Tibial artery (tissue), 4 donors: ENCODE results near the gene BANP.
"Not testable (repeated sequence)": the region's sequence is repeated elsewhere in the genome, so short reads cannot be mapped to it uniquely, and the experiment has no call there.

Source experiments
- DNase-seq, 2 donors: peaks; one replicate each; pipeline ENCODE4 v3.0.0-alpha.2; 2019
- H3K27ac ChIP-seq, 2 donors: fragments of 200-600 bp; sonication (generic) in 1 of 2; 1 replicate in 1 of 2; 2 replicates in 1 of 2; pipeline ENCODE4 v1.5.1; 2018 to 2019; ENCODE audit warnings: mild to moderate bottlenecking in 1 of 2
- H3K27me3 ChIP-seq, 2 donors: fragments of 200-600 bp; sonication (generic) in 1 of 2; one replicate each; pipeline versions ENCODE4 v1.5.1 to v1.6.0; 2016 to 2019
- H3K36me3 ChIP-seq, 3 donors: fragments of 200-600 bp; sonication (generic) in 2 of 3; one replicate each; pipeline ENCODE4 v1.5.1; 2016 to 2019; ENCODE audit warnings: mild to moderate bottlenecking in 2 of 3
- H3K4me1 ChIP-seq, 4 donors: fragments of 200-600 bp; sonication (generic) in 2 of 4; 1 replicate in 3 of 4; 2 replicates in 1 of 4; pipeline ENCODE4 v1.5.1; 2016 to 2019
- H3K4me3 ChIP-seq, 2 donors: fragments of 200-600 bp; sonication (generic) in 1 of 2; 1 replicate in 1 of 2; 2 replicates in 1 of 2; pipeline ENCODE4 v1.5.1; 2018 to 2019; ENCODE audit warnings: mild to moderate bottlenecking in 2 of 2
- H3K9me3 ChIP-seq, 3 donors: fragments of 200-600 bp; sonication (generic) in 1 of 3; one replicate each; pipeline ENCODE4 v1.5.1; 2016 to 2019
- CTCF ChIP-seq, 2 experiments: fragments of 200-600 bp in 1 of 2; fragments of 450-650 bp in 1 of 2; IDR thresholded peaks; one replicate each; pipeline ENCODE4 v1.5.1; 2017 to 2019; ENCODE audit warnings: antibody characterized with exemption in 2 of 2, mild to moderate bottlenecking in 1 of 2, moderate library complexity in 1 of 2
- intact Hi-C: fragments of 100-400 bp; cut with DNase I; formaldehyde crosslinking; loops from one replicate; pipeline ENCODE4 v1.15.0; 2023; ENCODE audit warnings: low total_unique reads

BANP gene

GRCh38 chr16:88049561-88050545 lies 98.6 kb downstream of the BANP start:
- H3K4me1 ChIP-seq = no peaks in the 10 kb centered on the region
- H3K4me3 ChIP-seq = no peak overlapping the region
- TF ChIP-seq CTCF (IDR thresholded peaks at IDR 0.05) = no peak
- peaks cover 4 to 69% (median 61%) of the 10 kb centered on the region in 3 donors for H3K36me3 ChIP-seq
- no peak overlapping the region for H3K27ac ChIP-seq
- no peaks in the 10 kb centered on the region for H3K9me3 ChIP-seq
- H3K27me3 ChIP-seq = no peaks in the 10 kb centered on the region
- intact Hi-C loops = no loop called here
- no peak for DNase-seq

- H3K27ac ChIP-seq = no peak overlapping the region
- no peak for DNase-seq
- H3K9me3 ChIP-seq = no peaks in the 10 kb centered on the region
- H3K4me1 ChIP-seq = no peaks in the 10 kb centered on the region
- no peak overlapping the region for H3K4me3 ChIP-seq
- intact Hi-C loops = no loop called here
- no peak for TF ChIP-seq CTCF (IDR thresholded peaks at IDR 0.05)
- peaks cover 4 to 58% (median 53%) of the 10 kb centered on the region in 3 donors for H3K36me3 ChIP-seq
- H3K27me3 ChIP-seq = no peaks in the 10 kb centered on the region
Observed at GRCh38 chr16:88050952-88051660, 99.9 kb downstream of the BANP start.

GRCh38 chr16:88052661-88053060 lies 101.4 kb downstream of the BANP start:
- Histone ChIP-seq H3K27ac (no peak overlapping the region), H3K27me3 (no peaks in the 10 kb centered on the region), H3K9me3 (no peaks in the 10 kb centered on the region), H3K4me1 (no peaks in the 10 kb centered on the region), H3K4me3 (no peak overlapping the region), H3K36me3 (peaks cover 4 to 63% (median 59%) of the 10 kb centered on the region in 3 donors)
- intact Hi-C loops = no loop called here
- no peak for DNase-seq
- no peak for TF ChIP-seq CTCF (IDR thresholded peaks at IDR 0.05)

- H3K9me3 ChIP-seq, H3K4me1 ChIP-seq, DNase-seq, intact Hi-C loops, H3K27me3 ChIP-seq, H3K4me3 ChIP-seq, H3K27ac ChIP-seq: not testable (repeated sequence)
- peaks cover 4 to 64% (median 56%) of the 10 kb centered on the region in 3 donors for H3K36me3 ChIP-seq
Observed at GRCh38 chr16:88053479-88053878, 102.2 kb downstream of the BANP start.

- no peaks in the 10 kb centered on the region for H3K27me3 ChIP-seq
- no peak overlapping the region for H3K27ac ChIP-seq
- intact Hi-C loops = no loop called here
- peaks cover 0 to 64% (median 45%) of the 10 kb centered on the region in 3 donors for H3K36me3 ChIP-seq
- H3K4me3 ChIP-seq = no peak overlapping the region
- H3K4me1 ChIP-seq = no peaks in the 10 kb centered on the region
- DNase-seq = no peak
- H3K9me3 ChIP-seq = no peaks in the 10 kb centered on the region
- TF ChIP-seq CTCF (IDR thresholded peaks at IDR 0.05) = no peak
Observed at GRCh38 chr16:88055356-88055755, 104.1 kb downstream of the BANP start.

- Histone ChIP-seq H3K9me3 (no peaks in the 10 kb centered on the region), H3K4me3 (no peak overlapping the region), H3K4me1 (no peaks in the 10 kb centered on the region), H3K27ac (no peak overlapping the region), H3K27me3 (no peaks in the 10 kb centered on the region), H3K36me3 (peaks cover 0 to 63% (median 39%) of the 10 kb centered on the region in 3 donors)
- no peak for DNase-seq
- intact Hi-C loops = no loop called here
- no peak for TF ChIP-seq CTCF (IDR thresholded peaks at IDR 0.05)
Observed at GRCh38 chr16:88056212-88056611, 105.0 kb downstream of the BANP start.
